NK-92 (cell line): Measurements from ENCODE around the gene TRABD2B.

Source experiments
- DNase-seq: peaks from one replicate; lab custom pipeline; 2025; ENCODE audit not compliant: unreplicated experiment; lab: John Stamatoyannopoulos, UW

The TRABD2B gene

GRCh38 chr1:47914218-47914938 lies 82.8 kb downstream of the TRABD2B start:
- DNase-seq, result no peak

GRCh38 chr1:47913225-47913823 lies 83.9 kb downstream of the TRABD2B start:
- DNase-seq, result no peak

GRCh38 chr1:47912756-47913155 lies 84.4 kb downstream of the TRABD2B start:
- DNase-seq, result no peak

- DNase-seq, result no peak
Observed at GRCh38 chr1:47911892-47912291, 85.3 kb downstream of the TRABD2B start.

- no peak for DNase-seq
Observed at GRCh38 chr1:47911424-47911823, 85.8 kb downstream of the TRABD2B start.

- no peak for DNase-seq
Observed at GRCh38 chr1:47908258-47908657, 88.9 kb downstream of the TRABD2B start.

- no peak for DNase-seq
Observed at GRCh38 chr1:47907177-47907528, 90.0 kb downstream of the TRABD2B start.

- DNase-seq, result no peak
Observed at GRCh38 chr1:47906527-47907176, 90.5 kb downstream of the TRABD2B start.

- no peak for DNase-seq
Observed at GRCh38 chr1:47906009-47906432, 91.2 kb downstream of the TRABD2B start.

- DNase-seq, result no peak
Observed at GRCh38 chr1:47903723-47904122, 93.5 kb downstream of the TRABD2B start.

- no peak for DNase-seq
Observed at GRCh38 chr1:47901001-47901575, 96.1 kb downstream of the TRABD2B start.

- DNase-seq, result no peak
Observed at GRCh38 chr1:47898133-47898845, 98.9 kb downstream of the TRABD2B start.

- no peak for DNase-seq
Observed at GRCh38 chr1:47895279-47896125, 101.7 kb downstream of the TRABD2B start.

- DNase-seq, result no peak
Observed at GRCh38 chr1:47894410-47895278, 102.5 kb downstream of the TRABD2B start.

- DNase-seq, result no peak
Observed at GRCh38 chr1:47893412-47893811, 103.8 kb downstream of the TRABD2B start.

- DNase-seq, result no peak
Observed at GRCh38 chr1:47890779-47891178, 106.4 kb downstream of the TRABD2B start.

GRCh38 chr1:47888294-47888629 lies 108.9 kb downstream of the TRABD2B start:
- no peak for DNase-seq

- DNase-seq, result no peak
Observed at GRCh38 chr1:47887475-47888293, 109.5 kb downstream of the TRABD2B start.

- no peak for DNase-seq
Observed at GRCh38 chr1:47887060-47887459, 110.1 kb downstream of the TRABD2B start.
